Adrenal gland (tissue), 5 donors: ENCODE data around the gene KIAA1755.

ENCODE experiments used
- CTCF ChIP-seq, 6 experiments: fragments of 450-650 bp in 4 of 6; fragments of 200-600 bp in 2 of 6; sonication (generic) in 1 of 6; IDR thresholded peaks; 1 replicate in 5 of 6; 2 replicates in 1 of 6; pipeline versions ENCODE4 v1.5.1 to v1.8.0; 2016 to 2021; ENCODE audit warnings: antibody characterized with exemption in 6 of 6, mild to moderate bottlenecking in 2 of 6, moderate library complexity in 1 of 6
- POLR2A ChIP-seq, 2 donors: fragments of 450-650 bp; IDR thresholded peaks; one replicate each; pipeline ENCODE4 v1.6.1; 2017; ENCODE audit warnings: antibody characterized with exemption in 2 of 2, mild to moderate bottlenecking in 2 of 2, moderate library complexity in 1 of 2
- donor health status: DM: no; HTN: no; CAD: no.

GRCh38 chr20:38245753-38246152, 14.8 kb downstream of the KIAA1755 start:
- no peak for TF ChIP-seq CTCF (IDR thresholded peaks at IDR 0.05)
- TF ChIP-seq POLR2A (IDR thresholded peaks at IDR 0.05), result no peak
